K562 (cell line): ENCODE data around the gene GFAP. TPM values are rescaled to one million over a fixed set of nuclear protein-coding genes. Genes with fewer than 3 reads are reported as not detected.

Experiments used
- CTBP1 ChIP-seq: fragments of 450-650 bp; IDR thresholded peaks from 2 replicates; pipeline ENCODE4 v1.6.1; 2016; ENCODE audit warnings: borderline replicate concordance
- FIP1L1 ChIP-seq: fragments of 200-400 bp; formaldehyde crosslinking; IDR thresholded peaks from 2 replicates; pipeline ENCODE4 v1.6.1; 2018; ENCODE audit warnings: mild to moderate bottlenecking, low read depth, low read length; ENCODE audit not compliant: poor library complexity, severe bottlenecking
- FOXP4 ChIP-seq: sonication (generic); formaldehyde crosslinking; IDR thresholded peaks from 2 replicates; pipeline ENCODE4 v1.8.0; 2022; ENCODE audit warnings: mild to moderate bottlenecking, missing genetic modification reagents, borderline replicate concordance
- MTA3 ChIP-seq: fragments of 450-650 bp; formaldehyde crosslinking; IDR thresholded peaks from 2 replicates; pipeline ENCODE4 v1.6.1; 2017; ENCODE audit warnings: mild to moderate bottlenecking, borderline replicate concordance
- NFRKB ChIP-seq: fragments of 450-650 bp; IDR thresholded peaks from 2 replicates; pipeline ENCODE4 v1.6.1; 2016; ENCODE audit warnings: low read depth
- PREB ChIP-seq: sonication (generic); formaldehyde crosslinking; IDR thresholded peaks from 2 replicates; pipeline ENCODE4 v1.8.1; 2023; ENCODE audit warnings: mild to moderate bottlenecking, missing genetic modification reagents
- RBM15 ChIP-seq: fragments of 200-400 bp; formaldehyde crosslinking; IDR thresholded peaks from 2 replicates; pipeline ENCODE4 v1.6.1; 2018; ENCODE audit warnings: mild to moderate bottlenecking, low read length, moderate library complexity; ENCODE audit not compliant: insufficient read depth
- SAP30 ChIP-seq: fragments of 200-600 bp; sonication (generic); IDR thresholded peaks from 2 replicates; pipeline ENCODE4 v1.6.1; 2012; ENCODE audit warnings: borderline replicate concordance, low read depth, mild to moderate bottlenecking, moderate library complexity, low read length, control low read depth, inconsistent platforms; ENCODE audit not compliant: insufficient read depth, poor library complexity, severe bottlenecking
- SMARCA5 ChIP-seq: fragments of 450-650 bp; IDR thresholded peaks from 2 replicates; pipeline ENCODE4 v1.6.1; 2016
- STAT5B ChIP-seq: fragments of 250-450 bp; sonication (Bioruptor Pico); IDR thresholded peaks from 2 replicates; pipeline ENCODE4 v1.8.0; 2021; ENCODE audit warnings: mild to moderate bottlenecking, inconsistent platforms
- TCF3 ChIP-seq: sonication (generic); formaldehyde crosslinking; IDR thresholded peaks from 2 replicates; pipeline ENCODE4 v1.4.0; 2020; ENCODE audit warnings: mild to moderate bottlenecking, missing genetic modification reagents
- U2AF1 ChIP-seq: fragments of 200-400 bp; formaldehyde crosslinking; optimal IDR thresholded peaks from 2 replicates; pipeline ENCODE3; 2017; ENCODE audit warnings: mild to moderate bottlenecking, low read depth, low read length, moderate library complexity
- ZNF239 ChIP-seq: fragments of 250-450 bp; sonication (Bioruptor Pico); IDR thresholded peaks from 2 replicates; pipeline ENCODE4 v1.4.0; 2020; ENCODE audit warnings: mild to moderate bottlenecking
- ZNF561 ChIP-seq: fragments of 450-650 bp; formaldehyde crosslinking; conservative IDR thresholded peaks from 2 replicates; pipeline ENCODE4 v1.4.0; 2020; ENCODE audit warnings: mild to moderate bottlenecking, moderate library complexity
- polyA plus RNA-seq, 8 experiments: library from polyadenylated mRNA; depleted of rRNA in 4 of 8; stranded (reverse) in 5 of 8; unstranded in 3 of 8; fragments of >200 nt; fragmentation: Nextera tagmentation in 2 of 8; fragmentation: Illumina TruSeq in 1 of 8; extraction: Ambion mirVana in 2 of 8; extraction: Trizol in 1 of 8; gene quantifications; 2 replicates each; pipeline versions ENCODE4 v1.2.1 to v1.2.3, GENCODE V29; 2011 to 2014; ENCODE audit warnings: inconsistent platforms in 1 of 8, missing spikeins in 1 of 8
- total RNA-seq, 7 experiments: library from RNA; depleted of rRNA in 6 of 7; stranded (reverse); fragments of >200 nt in 6 of 7; fragmentation: Illumina TruSeq in 2 of 7; extraction: Trizol in 2 of 7; gene quantifications; 2 replicates each; pipeline versions ENCODE4 v1.2.1 to v1.2.3, GENCODE V29; 2011 to 2021; ENCODE audit warnings: low replicate concordance in 1 of 7
- TF ChIP-seq, protein P1 (sequence below), 2 experiments: fragments of 450-650 bp in 1 of 2; sonication (generic) in 1 of 2; formaldehyde crosslinking; conservative IDR thresholded peaks; 2 replicates each; pipeline versions ENCODE4 v1.4.0 to v1.8.1; 2020 to 2022; ENCODE audit warnings: mild to moderate bottlenecking in 1 of 2, missing genetic modification reagents in 1 of 2
- TF ChIP-seq, protein P2 (sequence below): fragments of 450-650 bp; conservative IDR thresholded peaks from 2 replicates; pipeline ENCODE4 v1.6.1; 2016; ENCODE audit warnings: missing genetic modification characterization, low read depth, mild to moderate bottlenecking, control low read depth, missing compliant biosample characterization
- TF ChIP-seq, protein P3 (sequence below): fragments of 450-650 bp; IDR thresholded peaks from 2 replicates; pipeline ENCODE4 v1.6.1; 2018; ENCODE audit not compliant: partially characterized antibody

Gene GFAP
- total and polyA plus RNA-seq, 9 of the 15 experiments (the other 6 are each of a cell fraction or from before 2014, with no cell fraction given): 0.07 to 1.4 (median 0.60) TPM; not detected in 1

GRCh38 chr17:44906763-44907728, 8.3 kb downstream of the GFAP start (continued):
- TF ChIP-seq FOXP4 (CRISPR knock-in tag): no peak
- TF ChIP-seq FIP1L1: no peak
- TF ChIP-seq RBM15: no peak
- TF ChIP-seq CTBP1: peak; percentile 62
- peak; percentile 69; the same call in 1 of the 2 replicates for TF ChIP-seq MTA3
- TF ChIP-seq, protein P1, sequence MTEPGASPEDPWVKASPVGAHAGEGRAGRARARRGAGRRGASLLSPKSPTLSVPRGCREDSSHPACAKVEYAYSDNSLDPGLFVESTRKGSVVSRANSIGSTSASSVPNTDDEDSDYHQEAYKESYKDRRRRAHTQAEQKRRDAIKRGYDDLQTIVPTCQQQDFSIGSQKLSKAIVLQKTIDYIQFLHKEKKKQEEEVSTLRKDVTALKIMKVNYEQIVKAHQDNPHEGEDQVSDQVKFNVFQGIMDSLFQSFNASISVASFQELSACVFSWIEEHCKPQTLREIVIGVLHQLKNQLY (CRISPR knock-in tag; conservative IDR thresholded peaks at IDR 0.05): no peak
- TF ChIP-seq SAP30: no peak
- no peak for TF ChIP-seq U2AF1
- TF ChIP-seq ZNF239: no peak
- TF ChIP-seq, protein P2, sequence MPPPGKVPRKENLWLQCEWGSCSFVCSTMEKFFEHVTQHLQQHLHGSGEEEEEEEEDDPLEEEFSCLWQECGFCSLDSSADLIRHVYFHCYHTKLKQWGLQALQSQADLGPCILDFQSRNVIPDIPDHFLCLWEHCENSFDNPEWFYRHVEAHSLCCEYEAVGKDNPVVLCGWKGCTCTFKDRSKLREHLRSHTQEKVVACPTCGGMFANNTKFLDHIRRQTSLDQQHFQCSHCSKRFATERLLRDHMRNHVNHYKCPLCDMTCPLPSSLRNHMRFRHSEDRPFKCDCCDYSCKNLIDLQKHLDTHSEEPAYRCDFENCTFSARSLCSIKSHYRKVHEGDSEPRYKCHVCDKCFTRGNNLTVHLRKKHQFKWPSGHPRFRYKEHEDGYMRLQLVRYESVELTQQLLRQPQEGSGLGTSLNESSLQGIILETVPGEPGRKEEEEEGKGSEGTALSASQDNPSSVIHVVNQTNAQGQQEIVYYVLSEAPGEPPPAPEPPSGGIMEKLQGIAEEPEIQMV (tag): no peak
- TF ChIP-seq PREB: no peak
- peak; percentile 86 for TF ChIP-seq TCF3 (CRISPR knock-in tag)
- no peak for TF ChIP-seq ZNF561
- TF ChIP-seq NFRKB: no peak
- TF ChIP-seq, protein P3, sequence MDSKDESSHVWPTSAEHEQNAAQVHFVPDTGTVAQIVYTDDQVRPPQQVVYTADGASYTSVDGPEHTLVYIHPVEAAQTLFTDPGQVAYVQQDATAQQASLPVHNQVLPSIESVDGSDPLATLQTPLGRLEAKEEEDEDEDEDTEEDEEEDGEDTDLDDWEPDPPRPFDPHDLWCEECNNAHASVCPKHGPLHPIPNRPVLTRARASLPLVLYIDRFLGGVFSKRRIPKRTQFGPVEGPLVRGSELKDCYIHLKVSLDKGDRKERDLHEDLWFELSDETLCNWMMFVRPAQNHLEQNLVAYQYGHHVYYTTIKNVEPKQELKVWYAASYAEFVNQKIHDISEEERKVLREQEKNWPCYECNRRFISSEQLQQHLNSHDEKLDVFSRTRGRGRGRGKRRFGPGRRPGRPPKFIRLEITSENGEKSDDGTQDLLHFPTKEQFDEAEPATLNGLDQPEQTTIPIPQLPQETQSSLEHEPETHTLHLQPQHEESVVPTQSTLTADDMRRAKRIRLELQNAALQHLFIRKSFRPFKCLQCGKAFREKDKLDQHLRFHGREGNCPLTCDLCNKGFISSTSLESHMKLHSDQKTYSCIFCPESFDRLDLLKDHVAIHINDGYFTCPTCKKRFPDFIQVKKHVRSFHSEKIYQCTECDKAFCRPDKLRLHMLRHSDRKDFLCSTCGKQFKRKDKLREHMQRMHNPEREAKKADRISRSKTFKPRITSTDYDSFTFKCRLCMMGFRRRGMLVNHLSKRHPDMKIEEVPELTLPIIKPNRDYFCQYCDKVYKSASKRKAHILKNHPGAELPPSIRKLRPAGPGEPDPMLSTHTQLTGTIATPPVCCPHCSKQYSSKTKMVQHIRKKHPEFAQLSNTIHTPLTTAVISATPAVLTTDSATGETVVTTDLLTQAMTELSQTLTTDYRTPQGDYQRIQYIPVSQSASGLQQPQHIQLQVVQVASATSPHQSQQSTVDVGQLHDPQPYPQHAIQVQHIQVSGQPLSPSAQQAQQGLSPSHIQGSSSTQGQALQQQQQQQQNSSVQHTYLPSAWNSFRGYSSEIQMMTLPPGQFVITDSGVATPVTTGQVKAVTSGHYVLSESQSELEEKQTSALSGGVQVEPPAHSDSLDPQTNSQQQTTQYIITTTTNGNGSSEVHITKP: peak; percentile 41
- TF ChIP-seq STAT5B (CRISPR knock-in tag): no peak
- TF ChIP-seq SMARCA5: no peak
